NCI-H748 (cell line): ENCODE data around the gene NMS.
A peak's percentile ranks its signal among the peaks of the same experiment; 100 is the strongest.

Experiments
- DNase-seq: peaks from one replicate; lab custom pipeline; 2025; ENCODE audit not compliant: unreplicated experiment; lab: John Stamatoyannopoulos, UW

The NMS gene

GRCh38 chr2:100484390-100484789 is 14.1 kb downstream of the NMS start:
- peak; percentile 5 for DNase-seq

GRCh38 chr2:100485396-100485795 is 15.1 kb downstream of the NMS start:
- no peak for DNase-seq

GRCh38 chr2:100494712-100495111 is 24.4 kb downstream of the NMS start:
- DNase-seq, result no peak

- no peak for DNase-seq
These were observed 32.5 kb downstream of the NMS start for GRCh38 chr2:100502782-100503181.

GRCh38 chr2:100504542-100504941 is 34.3 kb downstream of the NMS start:
- no peak for DNase-seq

GRCh38 chr2:100509066-100509465 is 38.8 kb downstream of the NMS start:
- DNase-seq, result no peak

- no peak for DNase-seq
These were observed 43.4 kb downstream of the NMS start for GRCh38 chr2:100513650-100514049.

GRCh38 chr2:100517556-100517955 is 47.3 kb downstream of the NMS start:
- DNase-seq, result no peak

GRCh38 chr2:100518801-100519200 is 48.5 kb downstream of the NMS start:
- no peak for DNase-seq

GRCh38 chr2:100520224-100520623 is 49.9 kb downstream of the NMS start:
- DNase-seq, result no peak

- DNase-seq, result no peak
These were observed 52.1 kb downstream of the NMS start for GRCh38 chr2:100522430-100522829.

- no peak for DNase-seq
These were observed 54.0 kb downstream of the NMS start for GRCh38 chr2:100524331-100524730.

- DNase-seq, result no peak
These were observed 56.6 kb downstream of the NMS start for GRCh38 chr2:100526868-100527267.

GRCh38 chr2:100527440-100528015 is 57.2 kb downstream of the NMS start:
- DNase-seq, result no peak

GRCh38 chr2:100529176-100529575 is 58.9 kb downstream of the NMS start:
- DNase-seq, result no peak

GRCh38 chr2:100529900-100530299 is 59.6 kb downstream of the NMS start:
- no peak for DNase-seq
